GM23338 (cell line): ENCODE results near the gene RSPH3. TPM values are rescaled to one million over a fixed set of nuclear protein-coding genes. Genes with fewer than 3 reads are reported as not detected.

ENCODE experiments used
- ATAC-seq: fragments of 200-7000 bp; cut with Tn5 transposase; 3 replicates; pipeline ENCODE4 v1.9.1; 2020
- DNase-seq: peaks from one replicate; pipeline ENCODE4 v3.0.0-alpha.2; 2015; ENCODE audit warnings: low spot score
- H2AFZ ChIP-seq: fragments of 200-600 bp; sonication (generic); 2 replicates; pipeline ENCODE4 v1.8.0; 2016; ENCODE audit warnings: antibody characterized with exemption, mild to moderate bottlenecking, moderate library complexity
- H3F3A ChIP-seq: fragments of 200-600 bp; sonication (generic); replicated peaks from 2 replicates; pipeline ENCODE4 v1.8.0; 2017; ENCODE audit warnings: antibody characterized with exemption, mixed run types, low read depth
- H3K27ac ChIP-seq: fragments of 200-600 bp; sonication (generic); 2 replicates; pipeline ENCODE4 v1.6.1; 2016; ENCODE audit warnings: low read depth
- H3K27me3 ChIP-seq: fragments of 200-600 bp; sonication (generic); 2 replicates; pipeline ENCODE4 v1.8.0; 2016; ENCODE audit warnings: mild to moderate bottlenecking, mixed run types, moderate library complexity; ENCODE audit not compliant: insufficient read depth
- H3K36me3 ChIP-seq: fragments of 200-600 bp; sonication (generic); 2 replicates; pipeline ENCODE4 v1.8.0; 2016; ENCODE audit warnings: mild to moderate bottlenecking; ENCODE audit not compliant: insufficient read depth
- H3K4me1 ChIP-seq: fragments of 200-600 bp; sonication (generic); 2 replicates; pipeline ENCODE4 v1.8.0; 2016; ENCODE audit warnings: mild to moderate bottlenecking, moderate library complexity; ENCODE audit not compliant: insufficient read depth
- H3K4me2 ChIP-seq: fragments of 200-600 bp; sonication (generic); 2 replicates; pipeline ENCODE4 v1.7.1; 2017; ENCODE audit warnings: mixed run types
- H3K4me3 ChIP-seq: fragments of 200-600 bp; sonication (generic); 2 replicates; pipeline ENCODE4 v1.6.1; 2016; ENCODE audit warnings: mixed run types
- H3K79me2 ChIP-seq: fragments of 200-600 bp; sonication (generic); replicated peaks from 2 replicates; pipeline ENCODE4 v1.8.0; 2017; ENCODE audit warnings: mild to moderate bottlenecking; ENCODE audit not compliant: insufficient read depth
- H3K9me2 ChIP-seq: fragments of 200-600 bp; sonication (generic); 2 replicates; pipeline ENCODE4 v1.8.0; 2017; ENCODE audit not compliant: insufficient read depth
- H4K20me1 ChIP-seq: fragments of 200-600 bp; sonication (generic); replicated peaks from 2 replicates; pipeline ENCODE4 v1.8.0; 2017; ENCODE audit warnings: mild to moderate bottlenecking; ENCODE audit not compliant: insufficient read depth
- H3K27ac Mint-ChIP-seq: 2 replicates; pipeline ENCODE4 v1.8.0; 2020; ENCODE audit warnings: inconsistent platforms, mild to moderate bottlenecking, moderate library complexity, mixed read lengths
- H3K27me3 Mint-ChIP-seq: 3 replicates; pipeline ENCODE4 v1.8.0; 2022; ENCODE audit warnings: low read depth, mild to moderate bottlenecking, moderate library complexity, mixed read lengths, inconsistent platforms; ENCODE audit not compliant: insufficient read depth, poor library complexity
- H3K36me3 Mint-ChIP-seq: 3 replicates; pipeline ENCODE4 v1.8.0; 2021; ENCODE audit warnings: low read depth, mild to moderate bottlenecking, inconsistent platforms, moderate library complexity, mixed read lengths
- H3K4me1 Mint-ChIP-seq: 3 replicates; pipeline ENCODE4 v1.8.0; 2020; ENCODE audit warnings: mild to moderate bottlenecking, inconsistent platforms, mixed read lengths
- H3K4me3 Mint-ChIP-seq: 3 replicates; pipeline ENCODE4 v1.8.0; 2021; ENCODE audit warnings: moderate library complexity, mild to moderate bottlenecking, inconsistent platforms, mixed read lengths
- H3K9me3 Mint-ChIP-seq: 3 replicates; pipeline ENCODE4 v1.8.0; 2020; ENCODE audit warnings: moderate library complexity, mild to moderate bottlenecking, inconsistent platforms, mixed read lengths
- CREB1 ChIP-seq: fragments of 250-450 bp; sonication (Bioruptor Pico); IDR thresholded peaks from 2 replicates; pipeline ENCODE4 v1.5.0; 2020; ENCODE audit warnings: low read depth, mild to moderate bottlenecking, moderate library complexity
- EZH2 ChIP-seq: fragments of 200-600 bp; sonication (generic); IDR thresholded peaks from one replicate; pipeline ENCODE4 v1.8.0; 2017; ENCODE audit warnings: antibody characterized with exemption, mild to moderate bottlenecking, low read depth; ENCODE audit not compliant: unreplicated experiment
- EZH2phosphoT487 ChIP-seq: fragments of 200-600 bp; sonication (generic); IDR thresholded peaks from one replicate; pipeline ENCODE4 v1.8.1; 2018; ENCODE audit warnings: antibody characterized with exemption; ENCODE audit not compliant: unreplicated experiment
- JUNB ChIP-seq: IDR thresholded peaks from one replicate; pipeline ENCODE4 v1.6.1; 2016; ENCODE audit warnings: antibody characterized with exemption; ENCODE audit not compliant: unreplicated experiment
- NANOG ChIP-seq: IDR thresholded peaks from 2 replicates; pipeline ENCODE4 v1.6.1; 2016; ENCODE audit warnings: antibody characterized with exemption, borderline replicate concordance
- POLR2AphosphoS5 ChIP-seq: IDR thresholded peaks from 2 replicates; pipeline ENCODE4 v1.6.1; 2016; ENCODE audit warnings: antibody characterized with exemption, low read depth
- STAT1 ChIP-seq: IDR thresholded peaks from one replicate; pipeline ENCODE4 v1.6.1; 2016; ENCODE audit warnings: antibody characterized with exemption; ENCODE audit not compliant: unreplicated experiment
- ZNF114 ChIP-seq: fragments of 250-450 bp; sonication (Bioruptor Pico); IDR thresholded peaks from 2 replicates; pipeline ENCODE4 v1.5.0; 2020; ENCODE audit warnings: mild to moderate bottlenecking, moderate library complexity
- ZNF331 ChIP-seq: fragments of 250-450 bp; sonication (Bioruptor Pico); IDR thresholded peaks from 2 replicates; pipeline ENCODE4 v1.5.0; 2020; ENCODE audit warnings: low read depth, mild to moderate bottlenecking, moderate library complexity
- polyA plus RNA-seq: library from polyadenylated mRNA; unstranded; fragments of >200 nt; fragmentation: Nextera tagmentation; extraction: Ambion mirVana; gene quantifications from 2 replicates; pipeline ENCODE4 v1.2.1, GENCODE V29; 2016
- total RNA-seq: library from RNA; depleted of rRNA; stranded (reverse); fragments of >200 nt; shearing (Covaris generic); gene quantifications from 2 replicates; pipeline ENCODE4 v1.2.3, GENCODE V29; 2014
- TF ChIP-seq, protein P1 (sequence below), 2 experiments: fragments of 200-600 bp in 1 of 2; sonication (generic) in 1 of 2; conservative IDR thresholded peaks; 2 replicates each; pipeline versions ENCODE4 v1.5.1 to v1.6.1; 2016 to 2017; ENCODE audit warnings: antibody characterized with exemption in 2 of 2, low read depth in 2 of 2, mild to moderate bottlenecking in 2 of 2, moderate library complexity in 1 of 2
- TF ChIP-seq, protein P2 (sequence below): IDR thresholded peaks from one replicate; pipeline ENCODE4 v1.6.1; 2018; ENCODE audit warnings: antibody characterized with exemption; ENCODE audit not compliant: unreplicated experiment
- TF ChIP-seq, protein P3 (sequence below): IDR thresholded peaks from 2 replicates; pipeline ENCODE4 v1.6.1; 2016; ENCODE audit warnings: antibody characterized with exemption
- TF ChIP-seq, protein P4 (sequence below): fragments of 250-450 bp; sonication (Bioruptor Pico); IDR thresholded peaks from 2 replicates; pipeline ENCODE4 v1.5.0; 2020; ENCODE audit warnings: mild to moderate bottlenecking, moderate library complexity

Gene RSPH3
- total and polyA plus RNA-seq, 2 experiments from 2014 or later, result 1.7 to 3.9 TPM

DNA sequence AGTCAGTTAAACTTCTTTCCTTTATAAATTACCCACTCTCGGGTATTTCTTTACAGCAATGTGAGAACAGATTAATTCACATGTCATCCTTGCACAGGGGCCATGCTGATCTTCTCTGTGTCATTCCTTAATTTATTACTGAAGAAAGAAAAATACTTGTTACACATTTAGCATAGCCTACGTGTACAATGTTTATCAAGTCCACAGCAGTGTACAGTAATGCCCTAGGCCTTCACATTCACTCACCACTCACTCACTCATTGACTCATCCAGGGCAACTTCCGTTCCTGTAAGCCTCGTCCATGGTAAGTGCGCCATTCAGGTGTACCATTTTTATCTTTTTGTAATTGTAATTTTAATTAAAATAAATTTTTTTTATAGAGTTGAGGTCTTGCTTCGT, 73.6 kb downstream of the RSPH3 start:
- Histone ChIP-seq H3K4me2 (no peak overlapping the region), H4K20me1 (no peaks in the 10 kb centered on the region), H3K79me2 (no peaks in the 10 kb centered on the region), H3F3A (peaks cover 9% of the 10 kb centered on the region; the same call in 1 of the 2 replicates), H3K36me3 (no peaks in the 10 kb centered on the region), H3K4me3 (no peak overlapping the region), H3K9me2 (no peaks in the 10 kb centered on the region), H2AFZ (no peak overlapping the region; the same call in 1 of the 2 replicates), H3K27ac (no peak overlapping the region), H3K27me3 (no peaks in the 10 kb centered on the region), H3K4me1 (peaks cover 27% of the 10 kb centered on the region)
- Mint-ChIP-seq H3K27me3 (peaks cover 8% of the 10 kb centered on the region), H3K4me1 (peaks cover 20% of the 10 kb centered on the region), H3K36me3 (no peaks in the 10 kb centered on the region), H3K27ac (no peak overlapping the region), H3K4me3 (no peak overlapping the region), H3K9me3 (no peaks in the 10 kb centered on the region)
- no peak for ATAC-seq
- DNase-seq, result no peak
- TF ChIP-seq, protein P1, sequence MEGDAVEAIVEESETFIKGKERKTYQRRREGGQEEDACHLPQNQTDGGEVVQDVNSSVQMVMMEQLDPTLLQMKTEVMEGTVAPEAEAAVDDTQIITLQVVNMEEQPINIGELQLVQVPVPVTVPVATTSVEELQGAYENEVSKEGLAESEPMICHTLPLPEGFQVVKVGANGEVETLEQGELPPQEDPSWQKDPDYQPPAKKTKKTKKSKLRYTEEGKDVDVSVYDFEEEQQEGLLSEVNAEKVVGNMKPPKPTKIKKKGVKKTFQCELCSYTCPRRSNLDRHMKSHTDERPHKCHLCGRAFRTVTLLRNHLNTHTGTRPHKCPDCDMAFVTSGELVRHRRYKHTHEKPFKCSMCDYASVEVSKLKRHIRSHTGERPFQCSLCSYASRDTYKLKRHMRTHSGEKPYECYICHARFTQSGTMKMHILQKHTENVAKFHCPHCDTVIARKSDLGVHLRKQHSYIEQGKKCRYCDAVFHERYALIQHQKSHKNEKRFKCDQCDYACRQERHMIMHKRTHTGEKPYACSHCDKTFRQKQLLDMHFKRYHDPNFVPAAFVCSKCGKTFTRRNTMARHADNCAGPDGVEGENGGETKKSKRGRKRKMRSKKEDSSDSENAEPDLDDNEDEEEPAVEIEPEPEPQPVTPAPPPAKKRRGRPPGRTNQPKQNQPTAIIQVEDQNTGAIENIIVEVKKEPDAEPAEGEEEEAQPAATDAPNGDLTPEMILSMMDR (conservative IDR thresholded peaks at IDR 0.05; ENCODE audit: low read depth in 2 of 2), result no peak
- TF ChIP-seq, protein P2, sequence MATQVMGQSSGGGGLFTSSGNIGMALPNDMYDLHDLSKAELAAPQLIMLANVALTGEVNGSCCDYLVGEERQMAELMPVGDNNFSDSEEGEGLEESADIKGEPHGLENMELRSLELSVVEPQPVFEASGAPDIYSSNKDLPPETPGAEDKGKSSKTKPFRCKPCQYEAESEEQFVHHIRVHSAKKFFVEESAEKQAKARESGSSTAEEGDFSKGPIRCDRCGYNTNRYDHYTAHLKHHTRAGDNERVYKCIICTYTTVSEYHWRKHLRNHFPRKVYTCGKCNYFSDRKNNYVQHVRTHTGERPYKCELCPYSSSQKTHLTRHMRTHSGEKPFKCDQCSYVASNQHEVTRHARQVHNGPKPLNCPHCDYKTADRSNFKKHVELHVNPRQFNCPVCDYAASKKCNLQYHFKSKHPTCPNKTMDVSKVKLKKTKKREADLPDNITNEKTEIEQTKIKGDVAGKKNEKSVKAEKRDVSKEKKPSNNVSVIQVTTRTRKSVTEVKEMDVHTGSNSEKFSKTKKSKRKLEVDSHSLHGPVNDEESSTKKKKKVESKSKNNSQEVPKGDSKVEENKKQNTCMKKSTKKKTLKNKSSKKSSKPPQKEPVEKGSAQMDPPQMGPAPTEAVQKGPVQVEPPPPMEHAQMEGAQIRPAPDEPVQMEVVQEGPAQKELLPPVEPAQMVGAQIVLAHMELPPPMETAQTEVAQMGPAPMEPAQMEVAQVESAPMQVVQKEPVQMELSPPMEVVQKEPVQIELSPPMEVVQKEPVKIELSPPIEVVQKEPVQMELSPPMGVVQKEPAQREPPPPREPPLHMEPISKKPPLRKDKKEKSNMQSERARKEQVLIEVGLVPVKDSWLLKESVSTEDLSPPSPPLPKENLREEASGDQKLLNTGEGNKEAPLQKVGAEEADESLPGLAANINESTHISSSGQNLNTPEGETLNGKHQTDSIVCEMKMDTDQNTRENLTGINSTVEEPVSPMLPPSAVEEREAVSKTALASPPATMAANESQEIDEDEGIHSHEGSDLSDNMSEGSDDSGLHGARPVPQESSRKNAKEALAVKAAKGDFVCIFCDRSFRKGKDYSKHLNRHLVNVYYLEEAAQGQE, result no peak
- no peak for TF ChIP-seq JUNB
- no peak for TF ChIP-seq CREB1
- no peak for TF ChIP-seq ZNF331 (CRISPR knock-in tag)
- TF ChIP-seq EZH2, result no peak
- TF ChIP-seq, protein P3, sequence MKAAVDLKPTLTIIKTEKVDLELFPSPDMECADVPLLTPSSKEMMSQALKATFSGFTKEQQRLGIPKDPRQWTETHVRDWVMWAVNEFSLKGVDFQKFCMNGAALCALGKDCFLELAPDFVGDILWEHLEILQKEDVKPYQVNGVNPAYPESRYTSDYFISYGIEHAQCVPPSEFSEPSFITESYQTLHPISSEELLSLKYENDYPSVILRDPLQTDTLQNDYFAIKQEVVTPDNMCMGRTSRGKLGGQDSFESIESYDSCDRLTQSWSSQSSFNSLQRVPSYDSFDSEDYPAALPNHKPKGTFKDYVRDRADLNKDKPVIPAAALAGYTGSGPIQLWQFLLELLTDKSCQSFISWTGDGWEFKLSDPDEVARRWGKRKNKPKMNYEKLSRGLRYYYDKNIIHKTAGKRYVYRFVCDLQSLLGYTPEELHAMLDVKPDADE, result no peak
- TF ChIP-seq, protein P4, sequence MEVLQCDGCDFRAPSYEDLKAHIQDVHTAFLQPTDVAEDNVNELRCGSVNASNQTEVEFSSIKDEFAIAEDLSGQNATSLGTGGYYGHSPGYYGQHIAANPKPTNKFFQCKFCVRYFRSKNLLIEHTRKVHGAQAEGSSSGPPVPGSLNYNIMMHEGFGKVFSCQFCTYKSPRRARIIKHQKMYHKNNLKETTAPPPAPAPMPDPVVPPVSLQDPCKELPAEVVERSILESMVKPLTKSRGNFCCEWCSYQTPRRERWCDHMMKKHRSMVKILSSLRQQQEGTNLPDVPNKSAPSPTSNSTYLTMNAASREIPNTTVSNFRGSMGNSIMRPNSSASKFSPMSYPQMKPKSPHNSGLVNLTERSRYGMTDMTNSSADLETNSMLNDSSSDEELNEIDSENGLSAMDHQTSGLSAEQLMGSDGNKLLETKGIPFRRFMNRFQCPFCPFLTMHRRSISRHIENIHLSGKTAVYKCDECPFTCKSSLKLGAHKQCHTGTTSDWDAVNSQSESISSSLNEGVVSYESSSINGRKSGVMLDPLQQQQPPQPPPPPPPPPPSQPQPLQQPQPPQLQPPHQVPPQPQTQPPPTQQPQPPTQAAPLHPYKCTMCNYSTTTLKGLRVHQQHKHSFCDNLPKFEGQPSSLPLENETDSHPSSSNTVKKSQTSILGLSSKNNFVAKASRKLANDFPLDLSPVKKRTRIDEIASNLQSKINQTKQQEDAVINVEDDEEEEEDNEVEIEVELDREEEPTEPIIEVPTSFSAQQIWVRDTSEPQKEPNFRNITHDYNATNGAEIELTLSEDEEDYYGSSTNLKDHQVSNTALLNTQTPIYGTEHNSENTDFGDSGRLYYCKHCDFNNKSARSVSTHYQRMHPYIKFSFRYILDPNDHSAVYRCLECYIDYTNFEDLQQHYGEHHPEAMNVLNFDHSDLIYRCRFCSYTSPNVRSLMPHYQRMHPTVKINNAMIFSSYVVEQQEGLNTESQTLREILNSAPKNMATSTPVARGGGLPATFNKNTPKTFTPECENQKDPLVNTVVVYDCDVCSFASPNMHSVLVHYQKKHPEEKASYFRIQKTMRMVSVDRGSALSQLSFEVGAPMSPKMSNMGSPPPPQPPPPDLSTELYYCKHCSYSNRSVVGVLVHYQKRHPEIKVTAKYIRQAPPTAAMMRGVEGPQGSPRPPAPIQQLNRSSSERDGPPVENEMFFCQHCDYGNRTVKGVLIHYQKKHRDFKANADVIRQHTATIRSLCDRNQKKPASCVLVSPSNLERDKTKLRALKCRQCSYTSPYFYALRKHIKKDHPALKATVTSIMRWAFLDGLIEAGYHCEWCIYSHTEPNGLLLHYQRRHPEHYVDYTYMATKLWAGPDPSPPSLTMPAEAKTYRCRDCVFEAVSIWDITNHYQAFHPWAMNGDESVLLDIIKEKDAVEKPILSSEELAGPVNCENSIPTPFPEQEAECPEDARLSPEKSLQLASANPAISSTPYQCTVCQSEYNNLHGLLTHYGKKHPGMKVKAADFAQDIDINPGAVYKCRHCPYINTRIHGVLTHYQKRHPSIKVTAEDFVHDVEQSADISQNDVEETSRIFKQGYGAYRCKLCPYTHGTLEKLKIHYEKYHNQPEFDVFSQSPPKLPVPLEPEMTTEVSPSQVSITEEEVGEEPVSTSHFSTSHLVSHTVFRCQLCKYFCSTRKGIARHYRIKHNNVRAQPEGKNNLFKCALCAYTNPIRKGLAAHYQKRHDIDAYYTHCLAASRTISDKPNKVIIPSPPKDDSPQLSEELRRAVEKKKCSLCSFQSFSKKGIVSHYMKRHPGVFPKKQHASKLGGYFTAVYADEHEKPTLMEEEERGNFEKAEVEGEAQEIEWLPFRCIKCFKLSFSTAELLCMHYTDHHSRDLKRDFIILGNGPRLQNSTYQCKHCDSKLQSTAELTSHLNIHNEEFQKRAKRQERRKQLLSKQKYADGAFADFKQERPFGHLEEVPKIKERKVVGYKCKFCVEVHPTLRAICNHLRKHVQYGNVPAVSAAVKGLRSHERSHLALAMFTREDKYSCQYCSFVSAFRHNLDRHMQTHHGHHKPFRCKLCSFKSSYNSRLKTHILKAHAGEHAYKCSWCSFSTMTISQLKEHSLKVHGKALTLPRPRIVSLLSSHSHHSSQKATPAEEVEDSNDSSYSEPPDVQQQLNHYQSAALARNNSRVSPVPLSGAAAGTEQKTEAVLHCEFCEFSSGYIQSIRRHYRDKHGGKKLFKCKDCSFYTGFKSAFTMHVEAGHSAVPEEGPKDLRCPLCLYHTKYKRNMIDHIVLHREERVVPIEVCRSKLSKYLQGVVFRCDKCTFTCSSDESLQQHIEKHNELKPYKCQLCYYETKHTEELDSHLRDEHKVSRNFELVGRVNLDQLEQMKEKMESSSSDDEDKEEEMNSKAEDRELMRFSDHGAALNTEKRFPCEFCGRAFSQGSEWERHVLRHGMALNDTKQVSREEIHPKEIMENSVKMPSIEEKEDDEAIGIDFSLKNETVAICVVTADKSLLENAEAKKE (CRISPR knock-in tag), result no peak
- TF ChIP-seq STAT1, result no peak
- no peak for TF ChIP-seq ZNF114 (CRISPR knock-in tag)
- TF ChIP-seq POLR2AphosphoS5, result no peak
- TF ChIP-seq EZH2phosphoT487, result no peak
- no peak for TF ChIP-seq NANOG
